Stimulated activated CD8-positive, alpha-beta memory T cell treated with anti-CD3 and anti-CD28 coated beads, Interleukin-15, amount 100 ng/mL, for 1 hour (primary cell): ENCODE data around the gene LZTS2.

ENCODE experiments used
- DNase-seq: peaks from one replicate; pipeline ENCODE4 v3.0.0-alpha.2; 2020; ENCODE audit warnings: low read depth

Gene LZTS2

GRCh38 chr10:100998991-100999741 lies 442 bp upstream of the LZTS2 start:
- DNase-seq = peak; percentile 53

GRCh38 chr10:101000127-101000914 lies 713 bp downstream of the LZTS2 start:
- DNase-seq = no peak

GRCh38 chr10:101000915-101001658 lies 1.5 kb downstream of the LZTS2 start:
- no peak for DNase-seq

- no peak for DNase-seq
Observed at GRCh38 chr10:101001659-101002035, 2.0 kb downstream of the LZTS2 start.

GRCh38 chr10:101002456-101002855 lies 2.8 kb downstream of the LZTS2 start:
- no peak for DNase-seq

GRCh38 chr10:101003639-101004206 lies 4.1 kb downstream of the LZTS2 start:
- DNase-seq = no peak

- no peak for DNase-seq
Observed at GRCh38 chr10:101005361-101005760, 5.8 kb downstream of the LZTS2 start.

- DNase-seq = no peak
Observed at GRCh38 chr10:101005869-101006567, 6.4 kb downstream of the LZTS2 start.

- no peak for DNase-seq
Observed at GRCh38 chr10:101006593-101007098, 7.0 kb downstream of the LZTS2 start.

GRCh38 chr10:101007099-101007711 lies 7.6 kb downstream of the LZTS2 start:
- no peak for DNase-seq

- DNase-seq = no peak
Observed at GRCh38 chr10:101007915-101008822, 8.6 kb downstream of the LZTS2 start.

GRCh38 chr10:101008823-101009423 lies 9.3 kb downstream of the LZTS2 start:
- DNase-seq = no peak

GRCh38 chr10:101010329-101010728 lies 10.7 kb downstream of the LZTS2 start:
- DNase-seq = no peak

GRCh38 chr10:101011517-101012423 lies 12.2 kb downstream of the LZTS2 start:
- no peak for DNase-seq

GRCh38 chr10:101012525-101013364 lies 13.1 kb downstream of the LZTS2 start:
- DNase-seq = peak; percentile 59

GRCh38 chr10:101013365-101013825 lies 13.8 kb downstream of the LZTS2 start:
- DNase-seq = no peak

GRCh38 chr10:101014230-101014884 lies 14.7 kb downstream of the LZTS2 start:
- DNase-seq = peak; percentile 65
